Measurements from ENCODE around the gene PNLIPRP2.

PNLIPRP2 gene

GRCh38 chr10:116683166-116683565 lies 62.4 kb downstream of the PNLIPRP2 start:
- no peak for DNase-seq (ENCODE audit: low read depth in 3 of 3)

- DNase-seq (ENCODE audit: low read depth in 3 of 3), result no peak
These were observed 63.1 kb downstream of the PNLIPRP2 start for GRCh38 chr10:116683821-116684220.

- DNase-seq (ENCODE audit: low read depth in 3 of 3), result no peak
These were observed 64.0 kb downstream of the PNLIPRP2 start for GRCh38 chr10:116684781-116685180.

GRCh38 chr10:116685807-116686206 lies 65.1 kb downstream of the PNLIPRP2 start:
- DNase-seq (ENCODE audit: low read depth in 3 of 3), result no peak

GRCh38 chr10:116686632-116687031 lies 65.9 kb downstream of the PNLIPRP2 start:
- DNase-seq (ENCODE audit: low read depth in 3 of 3), result no peak

GRCh38 chr10:116687633-116688032 lies 66.9 kb downstream of the PNLIPRP2 start:
- DNase-seq (ENCODE audit: low read depth in 3 of 3), result no peak

GRCh38 chr10:116688241-116688711 lies 67.5 kb downstream of the PNLIPRP2 start:
- DNase-seq (ENCODE audit: low read depth in 3 of 3), result no peak

GRCh38 chr10:116688741-116689495 lies 68.2 kb downstream of the PNLIPRP2 start:
- no peak for DNase-seq (ENCODE audit: low read depth in 3 of 3)

GRCh38 chr10:116689744-116690143 lies 69.0 kb downstream of the PNLIPRP2 start:
- no peak for DNase-seq (ENCODE audit: low read depth in 3 of 3)

GRCh38 chr10:116690356-116691322 lies 69.9 kb downstream of the PNLIPRP2 start:
- no peak for DNase-seq (ENCODE audit: low read depth in 3 of 3)

- DNase-seq (ENCODE audit: low read depth in 3 of 3), result no peak
These were observed 70.9 kb downstream of the PNLIPRP2 start for GRCh38 chr10:116691635-116692034.

GRCh38 chr10:116692225-116692624 lies 71.5 kb downstream of the PNLIPRP2 start:
- no peak for DNase-seq (ENCODE audit: low read depth in 3 of 3)

GRCh38 chr10:116694243-116694926 lies 73.6 kb downstream of the PNLIPRP2 start:
- DNase-seq (ENCODE audit: low read depth in 3 of 3), result no peak

Data from stimulated activated CD4-positive, alpha-beta T cell treated with anti-CD3 and anti-CD28 coated beads, TNF-alpha, amount 100 ng/mL, for 48 hours (primary cell).